Subcutaneous adipose tissue (tissue), 4 donors: ENCODE data around the gene CUL3. TPM values are rescaled to one million over a fixed set of nuclear protein-coding genes. Genes with fewer than 3 reads are reported as not detected.

Source experiments
- CTCF ChIP-seq: fragments of 450-650 bp; IDR thresholded peaks from one replicate; pipeline ENCODE4 v1.5.1; 2016; ENCODE audit warnings: low read depth, mild to moderate bottlenecking, control low read depth, antibody characterized with exemption, moderate library complexity
- total RNA-seq, 4 donors: library from RNA; depleted of rRNA; stranded (reverse); fragments of >200 nt; gene quantifications; one replicate each; pipeline ENCODE4 v1.1.0, GENCODE V29; 2016

Gene CUL3
- total RNA-seq, 4 donors from 2014 or later = 56.1 to 102 (median 67.6) TPM

DNA sequence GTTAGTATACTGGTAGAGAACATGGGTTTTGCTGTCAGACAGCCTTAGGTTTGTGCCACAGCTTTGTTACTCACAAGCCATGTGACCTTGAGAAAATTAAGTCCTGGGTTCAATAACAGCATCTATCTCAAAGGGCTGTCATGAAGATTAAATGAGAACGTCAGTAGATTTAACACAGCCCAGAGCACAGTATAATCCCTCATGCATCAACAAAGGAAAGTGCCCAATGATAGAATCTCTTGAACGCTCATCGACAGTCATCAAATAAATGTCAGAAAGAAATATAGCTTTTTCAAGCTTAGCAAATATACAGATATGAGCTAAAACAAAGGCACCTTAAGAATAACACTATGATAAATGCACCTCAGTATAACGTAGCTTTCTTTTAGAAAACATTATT lies 22.3 kb downstream of the CUL3 start:
- TF ChIP-seq CTCF = no peak

- TF ChIP-seq CTCF = no peak
Measured at GRCh38 chr2:224561234-224562005, 23.7 kb downstream of the CUL3 start.

- no peak for TF ChIP-seq CTCF
Measured at GRCh38 chr2:224560549-224560948, 24.6 kb downstream of the CUL3 start.

- no peak for TF ChIP-seq CTCF
Measured at GRCh38 chr2:224557610-224558009, 27.6 kb downstream of the CUL3 start.

DNA sequence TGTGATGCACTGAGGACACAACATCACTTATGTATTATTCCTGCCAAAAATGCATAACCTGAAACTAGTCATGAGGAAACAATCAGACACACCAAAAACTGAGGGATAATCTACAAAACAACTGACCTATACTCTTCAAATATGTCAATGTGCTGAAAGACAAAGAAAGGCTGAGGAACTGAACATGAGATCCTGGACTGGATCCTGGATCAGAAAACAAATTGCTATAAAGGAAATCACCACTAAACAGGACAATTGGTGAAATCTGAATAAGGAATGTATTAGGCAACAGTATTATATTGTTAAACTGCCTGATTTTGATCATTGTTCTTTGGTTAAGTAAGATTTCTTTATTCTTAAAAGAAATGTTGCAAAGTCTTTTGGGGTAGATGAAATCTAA lies 28.8 kb downstream of the CUL3 start:
- no peak for TF ChIP-seq CTCF

DNA sequence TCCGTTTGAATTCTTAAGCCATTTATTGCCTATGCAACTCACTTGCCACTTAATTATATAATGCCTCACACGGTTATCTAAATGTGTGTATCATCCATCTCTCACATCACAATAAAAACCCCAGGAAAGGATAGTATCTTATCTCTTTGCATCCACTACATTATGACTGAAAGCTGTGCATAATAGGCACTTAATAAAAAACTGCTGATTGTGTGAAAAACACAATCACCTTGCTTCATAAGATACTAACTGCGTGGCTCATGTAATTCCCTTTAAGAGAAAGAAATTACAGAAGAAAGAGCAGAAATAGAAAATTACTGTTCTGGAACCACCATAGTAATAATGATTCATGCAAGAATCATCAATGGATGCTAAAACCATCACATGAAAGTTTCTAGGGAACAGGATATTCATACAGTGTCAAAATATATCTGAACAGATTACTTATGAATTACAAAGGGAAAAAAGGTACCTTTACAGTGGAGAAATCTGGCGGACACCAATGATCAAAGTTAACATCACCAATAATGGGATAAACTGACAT lies 29.3 kb downstream of the CUL3 start:
- TF ChIP-seq CTCF = no peak

- TF ChIP-seq CTCF = no peak
Measured at GRCh38 chr2:224552771-224553170, 32.4 kb downstream of the CUL3 start.
